H54 (cell line): Measurements from ENCODE around the gene LRCOL1.

Experiments used
- DNase-seq: peaks from one replicate; pipeline ENCODE4 v3.0.0; 2011; ENCODE audit warnings: low spot score, mixed read lengths; ENCODE audit not compliant: insufficient read length
- FAIRE-seq: peaks from 3 replicates; lab custom pipeline; 2011; peaks lifted over from hg19 to GRCh38; lab: Jason Lieb, UNC
- POLR2A ChIP-seq: IDR thresholded peaks from 2 replicates; pipeline ENCODE4 v1.6.1; 2011; ENCODE audit warnings: low read depth, mild to moderate bottlenecking, low read length

LRCOL1 gene

GRCh38 chr12:132642846-132643835 lies 32.8 kb upstream of the LRCOL1 start:
- no peak for FAIRE-seq

GRCh38 chr12:132641811-132642650 lies 31.6 kb upstream of the LRCOL1 start:
- no peak for TF ChIP-seq POLR2A
- DNase-seq, result no peak
- no peak for FAIRE-seq

More at GRCh38 chr12:132642846-132643835, 32.8 kb upstream of the LRCOL1 start:
- TF ChIP-seq POLR2A, result no peak
- DNase-seq, result no peak

DNA sequence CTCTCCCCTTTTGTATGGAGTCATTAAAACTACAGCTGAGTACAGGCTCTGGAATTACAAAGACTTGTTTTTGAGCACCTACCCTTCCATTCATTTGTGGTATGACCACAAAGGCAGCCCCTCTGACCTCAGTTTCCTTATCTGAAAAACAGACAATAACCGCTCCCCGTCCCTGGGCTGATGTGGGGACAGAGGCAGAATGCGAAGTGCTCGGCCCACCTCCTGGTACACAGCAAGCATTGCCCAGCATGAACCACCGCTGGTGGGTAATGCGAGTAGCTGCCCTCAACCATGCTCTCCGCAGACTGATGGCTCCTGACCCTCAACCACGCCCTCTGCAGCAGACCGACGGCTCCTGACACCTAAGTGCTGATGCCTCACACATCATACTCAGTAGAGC lies 30.6 kb upstream of the LRCOL1 start:
- DNase-seq, result no peak
- TF ChIP-seq POLR2A, result no peak
- no peak for FAIRE-seq

GRCh38 chr12:132639956-132640520 lies 29.7 kb upstream of the LRCOL1 start:
- FAIRE-seq (no peak), DNase-seq (no peak)
- no peak for TF ChIP-seq POLR2A

GRCh38 chr12:132638541-132639408 lies 28.4 kb upstream of the LRCOL1 start:
- FAIRE-seq (no peak), DNase-seq (no peak)
- no peak for TF ChIP-seq POLR2A

GRCh38 chr12:132637811-132638210 lies 27.4 kb upstream of the LRCOL1 start:
- TF ChIP-seq POLR2A, result no peak
- DNase-seq (no peak), FAIRE-seq (no peak)

GRCh38 chr12:132635076-132635955 lies 24.9 kb upstream of the LRCOL1 start:
- DNase-seq (no peak), FAIRE-seq (no peak)
- no peak for TF ChIP-seq POLR2A

DNA sequence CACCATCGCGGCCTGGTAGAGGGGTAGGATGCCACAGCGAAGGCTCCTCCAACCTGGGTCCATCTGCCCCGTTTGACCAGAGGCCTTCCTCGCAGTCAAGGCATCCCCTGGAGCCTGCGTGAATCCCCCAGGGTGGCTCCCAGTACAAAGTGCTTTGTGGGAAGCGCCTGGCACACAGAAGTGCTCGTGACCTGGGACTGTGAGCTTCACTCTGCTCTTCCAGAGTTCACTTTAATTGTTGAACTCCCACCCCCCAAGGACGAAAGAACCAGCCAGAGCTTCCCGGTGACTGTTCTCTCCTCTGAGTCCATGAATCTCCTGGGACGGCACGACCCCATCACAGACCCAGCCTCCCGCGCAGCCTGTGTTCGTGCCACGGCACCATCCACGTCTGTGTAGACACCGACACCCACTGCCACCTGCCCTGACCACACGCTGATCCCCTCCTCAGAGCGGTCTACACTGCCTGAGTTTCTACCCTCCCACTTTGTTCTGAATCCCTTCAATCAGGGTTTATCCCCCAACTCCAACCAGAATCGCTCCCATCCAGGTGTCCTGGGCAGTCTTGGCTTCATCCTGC lies 24.1 kb upstream of the LRCOL1 start:
- FAIRE-seq, result no peak
- TF ChIP-seq POLR2A, result no peak

DNA sequence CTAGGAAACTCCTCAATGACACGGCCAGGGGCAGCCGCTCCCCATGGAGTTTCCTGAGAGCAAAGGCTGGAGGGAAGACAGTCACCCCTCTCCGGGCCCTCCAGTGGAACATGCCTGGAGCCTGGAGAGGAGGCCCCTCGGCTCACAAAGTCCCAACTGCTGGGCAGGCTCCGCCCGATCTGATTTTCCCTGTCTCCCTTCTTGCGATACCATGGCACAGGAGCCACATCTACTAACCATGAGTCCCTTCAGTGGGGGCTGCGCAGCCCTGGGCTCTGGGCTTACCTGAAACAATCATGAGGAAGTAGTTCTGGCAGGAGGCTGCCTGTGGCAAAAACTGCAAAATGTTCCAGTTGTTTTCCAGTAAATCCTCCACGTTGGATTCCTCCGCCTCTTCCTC lies 23.5 kb upstream of the LRCOL1 start:
- FAIRE-seq (no peak), DNase-seq (no peak)
- TF ChIP-seq POLR2A, result no peak

More for the DNA sequence above, 24.1 kb upstream of the LRCOL1 start:
- no peak for DNase-seq

DNA sequence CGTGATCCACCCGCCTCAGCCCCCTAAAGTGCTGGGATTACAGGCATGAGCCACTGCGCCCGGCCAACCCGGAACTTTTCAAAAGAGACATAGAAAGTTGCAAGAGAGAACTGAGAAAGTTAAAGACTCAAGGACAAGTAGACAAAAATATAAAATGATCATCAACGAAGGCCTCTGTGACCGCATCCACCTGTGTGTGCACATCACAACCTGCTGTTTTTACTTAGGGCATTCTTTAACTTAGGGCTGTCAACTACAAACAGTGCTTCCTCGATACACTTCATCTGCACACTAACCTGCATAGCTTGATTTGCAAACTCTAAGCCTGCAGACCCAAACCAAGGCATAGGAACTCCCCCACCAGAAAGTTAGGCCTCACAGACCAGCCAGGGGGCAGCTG lies 23.0 kb upstream of the LRCOL1 start:
- DNase-seq (no peak), FAIRE-seq (no peak)
- no peak for TF ChIP-seq POLR2A

DNA sequence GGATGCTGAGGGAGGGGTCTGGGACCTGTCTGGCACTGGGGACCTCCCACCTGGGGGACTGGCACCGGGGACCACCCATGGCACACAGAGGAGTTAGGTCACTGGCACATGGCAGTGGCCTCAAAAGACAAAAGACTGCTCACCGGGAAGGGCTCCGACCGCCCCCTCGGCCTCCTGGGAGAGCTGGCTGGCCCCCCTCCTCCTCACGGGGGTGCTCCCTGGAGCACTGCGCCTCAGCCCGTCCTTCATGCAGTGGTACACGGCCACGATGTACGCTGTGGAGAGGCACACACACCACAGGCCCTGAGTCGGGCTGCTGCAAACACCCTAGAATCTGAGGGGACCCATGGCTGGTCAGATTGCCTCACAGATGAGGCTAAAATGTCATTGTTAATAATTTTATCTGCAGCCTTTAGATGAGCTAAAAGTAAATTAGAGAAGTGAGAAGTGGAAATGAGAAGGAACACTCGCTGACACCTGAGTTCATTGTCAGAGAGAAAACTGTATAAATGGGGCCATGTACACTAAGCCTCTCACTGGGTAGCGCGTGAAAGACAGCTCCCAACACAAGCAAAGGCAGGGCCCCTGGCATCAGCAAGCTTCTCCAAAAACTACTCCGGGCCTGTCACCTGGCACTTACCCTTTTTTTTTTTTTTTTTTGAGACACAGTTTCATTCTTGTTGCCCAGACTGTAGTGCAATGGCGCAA lies 22.3 kb upstream of the LRCOL1 start:
- TF ChIP-seq POLR2A, result no peak
- DNase-seq, result no peak
- FAIRE-seq, result no peak

GRCh38 chr12:132631666-132632065 lies 21.3 kb upstream of the LRCOL1 start:
- FAIRE-seq (no peak), DNase-seq (no peak)
- no peak for TF ChIP-seq POLR2A
